Hepatocyte (in vitro differentiated cells): ENCODE data around the gene ENGASE. TPM values are rescaled to one million over a fixed set of nuclear protein-coding genes. Genes with fewer than 3 reads are reported as not detected.

ENCODE experiments used
- DNase-seq: peaks from one replicate; pipeline ENCODE4 v3.0.0-alpha.2; 2016; ENCODE audit warnings: low spot score
- H2AFZ ChIP-seq: fragments of 200-600 bp; sonication (generic); 2 replicates; pipeline ENCODE4 v1.6.0; 2016; ENCODE audit warnings: antibody characterized with exemption, mild to moderate bottlenecking
- H3K27ac ChIP-seq: fragments of 200-600 bp; sonication (generic); 2 replicates; pipeline ENCODE4 v1.5.1; 2016; ENCODE audit warnings: mild to moderate bottlenecking
- H3K27me3 ChIP-seq: fragments of 200-600 bp; sonication (generic); 2 replicates; pipeline ENCODE4 v1.6.1; 2016
- H3K36me3 ChIP-seq: fragments of 200-600 bp; sonication (generic); replicated peaks from 2 replicates; pipeline ENCODE4 v1.5.1; 2016; ENCODE audit warnings: low read depth; ENCODE audit not compliant: insufficient read depth
- H3K4me1 ChIP-seq: fragments of 200-600 bp; sonication (generic); 2 replicates; pipeline ENCODE4 v1.5.1; 2016; ENCODE audit warnings: mild to moderate bottlenecking, moderate library complexity; ENCODE audit not compliant: insufficient read depth
- H3K4me2 ChIP-seq: fragments of 200-600 bp; sonication (generic); 2 replicates; pipeline ENCODE4 v1.6.0; 2016
- H3K4me3 ChIP-seq: fragments of 200-600 bp; sonication (generic); 2 replicates; pipeline ENCODE4 v1.5.1; 2016; ENCODE audit warnings: mild to moderate bottlenecking
- H3K79me2 ChIP-seq: fragments of 200-600 bp; sonication (generic); 2 replicates; pipeline ENCODE4 v1.6.0; 2017; ENCODE audit warnings: mild to moderate bottlenecking
- H3K9me2 ChIP-seq: fragments of 200-600 bp; sonication (generic); replicated peaks from 2 replicates; pipeline ENCODE4 v1.6.0; 2017; ENCODE audit warnings: mild to moderate bottlenecking; ENCODE audit not compliant: insufficient read depth
- H3K9me3 ChIP-seq: fragments of 200-600 bp; sonication (generic); 2 replicates; pipeline ENCODE4 v1.5.1; 2016; ENCODE audit warnings: low read depth, mild to moderate bottlenecking
- H4K20me1 ChIP-seq: fragments of 200-600 bp; sonication (generic); 2 replicates; pipeline ENCODE4 v1.6.0; 2016; ENCODE audit warnings: mild to moderate bottlenecking; ENCODE audit not compliant: insufficient read depth, poor library complexity, severe bottlenecking
- EZH2 ChIP-seq: fragments of 200-600 bp; sonication (generic); IDR thresholded peaks from 2 replicates; pipeline ENCODE4 v1.6.1; 2016; ENCODE audit warnings: antibody characterized with exemption, mild to moderate bottlenecking, borderline replicate concordance
- EZH2phosphoT487 ChIP-seq: fragments of 200-600 bp; sonication (generic); IDR thresholded peaks from one replicate; pipeline ENCODE4 v1.6.1; 2018; ENCODE audit warnings: antibody characterized with exemption, mild to moderate bottlenecking, low read depth, moderate library complexity; ENCODE audit not compliant: unreplicated experiment, severe bottlenecking
- WGBS: methylation state at CpG from one replicate; pipeline ENCODE4 v1.1.6; 2016; ENCODE audit warnings: low lambda C conversion rate; ENCODE audit errors: missing lambda C conversion rate; 5-methylcytosine and 5-hydroxymethylcytosine counted together
- polyA plus RNA-seq: library from polyadenylated mRNA; unstranded; fragments of >200 nt; fragmentation: Nextera tagmentation; extraction: Ambion mirVana; gene quantifications from 2 replicates; pipeline ENCODE4 v1.2.1, GENCODE V29; 2016
- total RNA-seq: library from RNA; depleted of rRNA; stranded (reverse); fragments of >200 nt; gene quantifications from 2 replicates; pipeline ENCODE4 v1.2.3, GENCODE V29; 2014
- TF ChIP-seq, protein P1 (sequence below): fragments of 200-600 bp; sonication (generic); IDR thresholded peaks from 2 replicates; pipeline ENCODE4 v1.5.1; 2016; ENCODE audit warnings: antibody characterized with exemption, mild to moderate bottlenecking; ENCODE audit not compliant: poor library complexity

The ENGASE gene
- total and polyA plus RNA-seq, 2 experiments from 2014 or later, result 24.4 to 34.0 TPM

DNA sequence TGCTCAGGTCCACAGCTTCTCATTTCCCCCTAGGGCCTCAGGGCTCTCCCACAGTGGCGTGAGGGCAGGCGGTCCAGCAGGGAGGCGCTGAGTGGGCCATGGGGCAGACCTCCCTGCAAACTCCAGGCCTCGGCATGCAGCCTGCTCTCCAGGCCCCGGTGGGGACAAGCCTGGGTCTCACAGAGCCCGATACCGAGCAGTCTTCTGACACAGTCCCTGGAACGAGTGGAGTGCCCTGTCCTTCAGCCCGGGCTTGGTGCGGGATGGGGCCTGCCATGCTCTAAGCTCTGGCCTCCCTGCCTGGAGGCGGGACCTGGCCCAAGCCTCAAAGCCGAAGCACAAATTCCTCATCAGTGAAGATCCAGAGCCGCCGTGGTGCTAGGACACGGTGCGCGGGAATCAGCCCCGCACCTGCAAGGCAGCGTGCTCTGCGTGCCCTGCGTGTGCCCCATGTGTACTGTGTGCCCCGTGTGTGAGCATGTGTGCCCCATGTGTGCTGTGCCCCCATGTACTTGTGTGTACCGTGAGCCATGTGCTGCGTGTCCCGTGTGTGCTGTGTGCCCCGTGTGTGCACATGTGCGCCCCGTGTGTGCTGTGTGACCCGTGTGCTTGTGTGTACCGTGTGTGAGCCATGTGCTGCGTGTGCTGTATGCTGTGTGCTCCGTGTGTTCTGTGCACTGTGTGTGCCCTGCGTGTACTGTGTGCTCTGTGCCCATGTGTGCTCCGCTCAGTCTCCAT lies 56.1 kb downstream of the ENGASE start:
- H3K9me3 ChIP-seq, result no peaks in the 10 kb centered on the region
- no peak overlapping the region for H3K4me3 ChIP-seq
- H3K36me3 ChIP-seq, result no peaks in the 10 kb centered on the region
- H3K4me2 ChIP-seq, result no peak overlapping the region
- no peak overlapping the region for H3K27ac ChIP-seq
- H3K9me2 ChIP-seq, result no peaks in the 10 kb centered on the region
- DNase-seq, result no peak
- no peaks in the 10 kb centered on the region for H3K4me1 ChIP-seq
- no peaks in the 10 kb centered on the region for H3K79me2 ChIP-seq
- H2AFZ ChIP-seq, result no peak overlapping the region
- peaks cover 9% of the 10 kb centered on the region for H3K27me3 ChIP-seq
- H4K20me1 ChIP-seq, result no peaks in the 10 kb centered on the region
- WGBS, result 93% methylated on average over 34 of the region's 34 CpGs
- TF ChIP-seq EZH2phosphoT487, result no peak
- TF ChIP-seq EZH2, result no peak
- TF ChIP-seq, protein P1, sequence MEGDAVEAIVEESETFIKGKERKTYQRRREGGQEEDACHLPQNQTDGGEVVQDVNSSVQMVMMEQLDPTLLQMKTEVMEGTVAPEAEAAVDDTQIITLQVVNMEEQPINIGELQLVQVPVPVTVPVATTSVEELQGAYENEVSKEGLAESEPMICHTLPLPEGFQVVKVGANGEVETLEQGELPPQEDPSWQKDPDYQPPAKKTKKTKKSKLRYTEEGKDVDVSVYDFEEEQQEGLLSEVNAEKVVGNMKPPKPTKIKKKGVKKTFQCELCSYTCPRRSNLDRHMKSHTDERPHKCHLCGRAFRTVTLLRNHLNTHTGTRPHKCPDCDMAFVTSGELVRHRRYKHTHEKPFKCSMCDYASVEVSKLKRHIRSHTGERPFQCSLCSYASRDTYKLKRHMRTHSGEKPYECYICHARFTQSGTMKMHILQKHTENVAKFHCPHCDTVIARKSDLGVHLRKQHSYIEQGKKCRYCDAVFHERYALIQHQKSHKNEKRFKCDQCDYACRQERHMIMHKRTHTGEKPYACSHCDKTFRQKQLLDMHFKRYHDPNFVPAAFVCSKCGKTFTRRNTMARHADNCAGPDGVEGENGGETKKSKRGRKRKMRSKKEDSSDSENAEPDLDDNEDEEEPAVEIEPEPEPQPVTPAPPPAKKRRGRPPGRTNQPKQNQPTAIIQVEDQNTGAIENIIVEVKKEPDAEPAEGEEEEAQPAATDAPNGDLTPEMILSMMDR, result no peak

DNA sequence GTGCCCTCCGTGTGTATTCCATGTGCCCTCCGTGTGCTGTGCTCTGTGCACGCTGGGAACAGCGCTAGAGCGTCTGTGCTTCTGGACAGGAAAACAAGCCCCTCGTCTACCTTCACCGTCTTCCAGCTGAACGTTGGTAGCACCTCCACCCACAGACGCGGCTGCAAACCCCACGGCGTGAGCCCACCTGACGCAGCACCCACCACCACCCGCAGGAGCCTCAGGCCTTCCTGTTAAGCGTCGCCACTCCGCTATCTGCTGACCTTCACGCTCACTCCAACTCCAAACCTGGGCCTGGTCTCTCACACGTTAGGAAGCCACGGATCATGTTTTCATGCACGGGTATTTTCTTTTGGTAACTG lies 56.6 kb downstream of the ENGASE start:
- no peaks in the 10 kb centered on the region for H3K9me2 ChIP-seq
- H3K9me3 ChIP-seq, result no peaks in the 10 kb centered on the region
- no peak overlapping the region for H3K27ac ChIP-seq
- no peaks in the 10 kb centered on the region for H3K79me2 ChIP-seq
- H3K4me3 ChIP-seq, result no peak overlapping the region
- H3K4me1 ChIP-seq, result no peaks in the 10 kb centered on the region
- TF ChIP-seq, protein P1, result no peak
- TF ChIP-seq EZH2phosphoT487 (no peak), EZH2 (no peak)
- no peak for DNase-seq
- no peak overlapping the region for H2AFZ ChIP-seq
- peaks cover 9% of the 10 kb centered on the region for H3K27me3 ChIP-seq
- no peaks in the 10 kb centered on the region for H3K36me3 ChIP-seq
- H3K4me2 ChIP-seq, result no peak overlapping the region
- H4K20me1 ChIP-seq, result no peaks in the 10 kb centered on the region
- WGBS, result 88% methylated on average over 21 of the region's 21 CpGs

DNA sequence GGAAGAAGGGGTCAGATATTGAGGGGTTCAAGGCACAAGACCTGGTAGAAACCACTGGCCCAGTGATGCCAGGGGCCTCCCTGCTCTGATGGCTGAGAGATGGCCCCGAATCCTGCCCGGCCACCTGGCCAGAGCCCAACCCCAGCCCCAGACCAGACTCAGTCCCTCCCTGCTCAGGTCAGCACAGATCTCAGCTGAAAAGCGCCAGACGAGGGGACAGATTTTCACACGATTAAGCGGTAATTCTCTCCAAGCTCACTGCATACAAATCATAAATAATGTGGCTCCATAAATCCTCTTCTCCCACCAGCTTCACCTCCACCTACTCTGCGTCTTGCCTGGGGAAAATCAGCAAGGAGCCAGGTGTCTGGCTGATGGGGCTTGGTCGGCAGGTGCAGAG lies 57.1 kb downstream of the ENGASE start:
- H3K9me3 ChIP-seq, result no peaks in the 10 kb centered on the region
- no peaks in the 10 kb centered on the region for H3K4me1 ChIP-seq
- 93% methylated on average over 8 of the region's 8 CpGs for WGBS
- no peak for DNase-seq
- TF ChIP-seq, protein P1, result no peak
- TF ChIP-seq EZH2phosphoT487 (no peak), EZH2 (no peak)
- no peaks in the 10 kb centered on the region for H3K9me2 ChIP-seq
- no peaks in the 10 kb centered on the region for H4K20me1 ChIP-seq
- no peaks in the 10 kb centered on the region for H3K36me3 ChIP-seq
- H2AFZ ChIP-seq, result no peak overlapping the region
- H3K4me3 ChIP-seq, result no peak overlapping the region
- no peak overlapping the region for H3K4me2 ChIP-seq
- H3K27ac ChIP-seq, result no peak overlapping the region
- H3K79me2 ChIP-seq, result no peaks in the 10 kb centered on the region
- H3K27me3 ChIP-seq, result peaks cover 6% of the 10 kb centered on the region
